C4-2B (cell line): ENCODE data around the gene ASB8.
"Not testable (repeated sequence)": the region's sequence is repeated elsewhere in the genome, so short reads cannot be mapped to it uniquely, and the experiment has no call there.

ENCODE experiments used
- H3K27ac ChIP-seq: fragments of 450-650 bp; 2 replicates; pipeline ENCODE4 v1.5.1; 2017
- CTCF ChIP-seq: fragments of 450-650 bp; conservative IDR thresholded peaks from 2 replicates; pipeline ENCODE4 v1.5.1; 2017; ENCODE audit warnings: mild to moderate bottlenecking
- ZFX ChIP-seq: fragments of 450-650 bp; IDR thresholded peaks from 2 replicates; pipeline ENCODE4 v1.6.1; 2017

ASB8 gene

GRCh38 chr12:48156652-48157017 lies 680 bp downstream of the ASB8 start:
- TF ChIP-seq ZFX (no peak), CTCF (no peak)
- peak overlapping the region; percentile 82 for H3K27ac ChIP-seq

GRCh38 chr12:48155786-48156185 lies 1.5 kb downstream of the ASB8 start:
- H3K27ac ChIP-seq = not testable (repeated sequence)

GRCh38 chr12:48151103-48151771 lies 6.1 kb downstream of the ASB8 start:
- no peak for TF ChIP-seq ZFX
- TF ChIP-seq CTCF = no peak
- H3K27ac ChIP-seq = no peak overlapping the region

GRCh38 chr12:48145981-48146380 lies 11.3 kb downstream of the ASB8 start:
- no peak for TF ChIP-seq ZFX
- TF ChIP-seq CTCF = no peak
- no peak overlapping the region for H3K27ac ChIP-seq

- no peak for TF ChIP-seq CTCF
- TF ChIP-seq ZFX = no peak
- no peak overlapping the region for H3K27ac ChIP-seq
Measured at GRCh38 chr12:48143898-48144297, 13.4 kb downstream of the ASB8 start.

- TF ChIP-seq ZFX (no peak), CTCF (no peak)
- no peak overlapping the region for H3K27ac ChIP-seq
Measured at GRCh38 chr12:48142818-48143674, 14.3 kb downstream of the ASB8 start.

GRCh38 chr12:48135027-48135426 lies 22.3 kb downstream of the ASB8 start:
- TF ChIP-seq ZFX = no peak
- TF ChIP-seq CTCF = no peak

GRCh38 chr12:48132826-48133225 lies 24.5 kb downstream of the ASB8 start:
- TF ChIP-seq ZFX (no peak), CTCF (no peak)

More at GRCh38 chr12:48135027-48135426, 22.3 kb downstream of the ASB8 start:
- H3K27ac ChIP-seq = no peak overlapping the region

More at GRCh38 chr12:48132826-48133225, 24.5 kb downstream of the ASB8 start:
- H3K27ac ChIP-seq = no peak overlapping the region
